H9 (cell line): ENCODE data around the gene ARHGAP24. TPM values are rescaled to one million over a fixed set of nuclear protein-coding genes. Genes with fewer than 3 reads are reported as not detected.

Source experiments
- DNase-seq: peaks from one replicate; pipeline ENCODE4 v3.0.0-alpha.2; 2017
- H2AFZ ChIP-seq: one replicate; pipeline ENCODE4 v1.6.1; 2013; ENCODE audit warnings: mild to moderate bottlenecking, low read length, control low read depth, moderate library complexity
- H2AK5ac ChIP-seq: 2 replicates; pipeline ENCODE4 v1.6.1; 2013; ENCODE audit warnings: low read length, control low read depth, mixed read lengths; ENCODE audit not compliant: insufficient read length
- H2BK120ac ChIP-seq: one replicate; pipeline ENCODE4 v1.6.1; 2013; ENCODE audit warnings: low read depth, mild to moderate bottlenecking, low read length, control low read depth, inconsistent platforms; ENCODE audit not compliant: poor library complexity, severe bottlenecking
- H2BK12ac ChIP-seq: 2 replicates; pipeline ENCODE4 v1.6.1; 2013; ENCODE audit warnings: low read length, control low read depth, mixed read lengths, low read depth; ENCODE audit not compliant: insufficient read length
- H2BK15ac ChIP-seq: 2 replicates; pipeline ENCODE4 v1.6.1; 2013; ENCODE audit warnings: low read depth, low read length, control low read depth
- H2BK20ac ChIP-seq: one replicate; pipeline ENCODE4 v1.6.1; 2013; ENCODE audit warnings: low read depth, mild to moderate bottlenecking, low read length, control low read depth, inconsistent platforms; ENCODE audit not compliant: poor library complexity, severe bottlenecking
- H2BK5ac ChIP-seq: 2 replicates; pipeline ENCODE4 v1.6.1; 2013; ENCODE audit warnings: low read length, control low read depth, mixed read lengths; ENCODE audit not compliant: insufficient read length
- H3K14ac ChIP-seq: 2 replicates; pipeline ENCODE4 v1.6.1; 2013; ENCODE audit warnings: low read length, control low read depth; ENCODE audit not compliant: insufficient read depth
- H3K18ac ChIP-seq: 2 replicates; pipeline ENCODE4 v1.6.1; 2013; ENCODE audit warnings: low read depth, mild to moderate bottlenecking, mixed read lengths, low read length, control low read depth; ENCODE audit not compliant: insufficient read length
- H3K23ac ChIP-seq: 2 replicates; pipeline ENCODE4 v1.6.1; 2013; ENCODE audit warnings: low read length, control low read depth, mixed read lengths, low read depth; ENCODE audit not compliant: insufficient read length
- H3K23me2 ChIP-seq: 2 replicates; pipeline ENCODE4 v1.6.1; 2013; ENCODE audit warnings: low read depth, mild to moderate bottlenecking, mixed read lengths, low read length, control low read depth; ENCODE audit not compliant: insufficient read length, poor library complexity, severe bottlenecking
- H3K27ac ChIP-seq: 2 replicates; pipeline ENCODE4 v1.5.1; 2013; ENCODE audit warnings: low read length, control low read depth, mixed read lengths, low read depth; ENCODE audit not compliant: insufficient read length
- H3K27me3 ChIP-seq: 2 replicates; pipeline ENCODE4 v1.6.1; 2013; ENCODE audit warnings: low read length, control low read depth, inconsistent platforms; ENCODE audit not compliant: insufficient read depth
- H3K4ac ChIP-seq: 2 replicates; pipeline ENCODE4 v1.6.1; 2013; ENCODE audit warnings: low read depth, mild to moderate bottlenecking, control low read depth, inconsistent platforms, low read length, moderate library complexity
- H3K4me1 ChIP-seq: 2 replicates; pipeline ENCODE4 v1.6.1; 2013; ENCODE audit warnings: low read length, control low read depth, inconsistent platforms; ENCODE audit not compliant: insufficient read depth
- H3K4me2 ChIP-seq: 2 replicates; pipeline ENCODE4 v1.6.1; 2013; ENCODE audit warnings: low read length, control low read depth, mixed read lengths; ENCODE audit not compliant: insufficient read length, insufficient read depth
- H3K56ac ChIP-seq: 2 replicates; pipeline ENCODE4 v1.6.1; 2013; ENCODE audit warnings: low read depth, mild to moderate bottlenecking, mixed read lengths, low read length, control low read depth; ENCODE audit not compliant: insufficient read length
- H3K79me1 ChIP-seq: 2 replicates; pipeline ENCODE4 v1.6.1; 2013; ENCODE audit warnings: low read depth, mild to moderate bottlenecking, moderate library complexity, low read length, control low read depth, inconsistent platforms; ENCODE audit not compliant: insufficient read depth, poor library complexity, severe bottlenecking
- H3K79me2 ChIP-seq: 2 replicates; pipeline ENCODE4 v1.6.1; 2013; ENCODE audit warnings: low read length, control low read depth, inconsistent platforms; ENCODE audit not compliant: insufficient read depth
- H3K9ac ChIP-seq: 2 replicates; pipeline ENCODE4 v1.6.1; 2013; ENCODE audit warnings: low read length, control low read depth, mixed read lengths; ENCODE audit not compliant: insufficient read length; ENCODE audit errors: extremely low read depth
- H3K9me3 ChIP-seq: one replicate; pipeline ENCODE4 v1.6.1; 2013; ENCODE audit warnings: low read depth, low read length, inconsistent platforms; ENCODE audit not compliant: control insufficient read depth
- H3T11ph ChIP-seq: one replicate; pipeline ENCODE4 v1.6.1; 2013; ENCODE audit warnings: mild to moderate bottlenecking, low read length, control low read depth, inconsistent platforms
- H4K20me1 ChIP-seq: one replicate; pipeline ENCODE4 v1.6.1; 2013; ENCODE audit not compliant: control insufficient read depth, insufficient read length, insufficient read depth
- H4K5ac ChIP-seq: 2 replicates; pipeline ENCODE4 v1.6.1; 2013; ENCODE audit warnings: low read depth, mild to moderate bottlenecking, mixed read lengths, low read length, control low read depth; ENCODE audit not compliant: insufficient read length
- H4K8ac ChIP-seq: replicated peaks from 2 replicates; pipeline ENCODE4 v1.6.1; 2013; ENCODE audit warnings: low read length, control low read depth, mixed read lengths, low read depth; ENCODE audit not compliant: insufficient read length
- H4K91ac ChIP-seq: 2 replicates; pipeline ENCODE4 v1.6.1; 2013; ENCODE audit warnings: low read depth, mild to moderate bottlenecking, moderate library complexity, mixed read lengths, low read length, control low read depth; ENCODE audit not compliant: insufficient read length
- H3K27ac Mint-ChIP-seq, 3 experiments: 2 replicates in 2 of 3; 3 replicates in 1 of 3; pipeline ENCODE4 v1.8.0; 2020 to 2021; ENCODE audit warnings: mixed read lengths in 3 of 3, mild to moderate bottlenecking in 1 of 3, moderate library complexity in 1 of 3
- H3K27me3 Mint-ChIP-seq: 2 replicates; pipeline ENCODE4 v1.8.0; 2021; ENCODE audit warnings: low read depth, mild to moderate bottlenecking, moderate library complexity, mixed read lengths
- H3K36me3 Mint-ChIP-seq, 3 experiments: 2 replicates in 2 of 3; 3 replicates in 1 of 3; pipeline ENCODE4 v1.8.0; 2020 to 2021; ENCODE audit warnings: low read depth in 3 of 3, mixed read lengths in 3 of 3; ENCODE audit not compliant: insufficient read depth in 1 of 3
- H3K4me1 Mint-ChIP-seq, 2 experiments: 2 replicates each; pipeline ENCODE4 v1.8.0; 2020; ENCODE audit warnings: mixed read lengths in 2 of 2
- H3K4me3 Mint-ChIP-seq, 2 experiments: 2 replicates in 1 of 2; 3 replicates in 1 of 2; pipeline ENCODE4 v1.8.0; 2020 to 2021; ENCODE audit warnings: mild to moderate bottlenecking in 2 of 2, mixed read lengths in 2 of 2, moderate library complexity in 1 of 2
- H3K9me3 Mint-ChIP-seq, 2 experiments: 2 replicates in 1 of 2; 3 replicates in 1 of 2; pipeline ENCODE4 v1.8.0; 2020; ENCODE audit warnings: mild to moderate bottlenecking in 2 of 2, mixed read lengths in 2 of 2, moderate library complexity in 1 of 2
- CTCF ChIP-seq: fragments of 200-600 bp; sonication (generic); conservative IDR thresholded peaks from 3 replicates; pipeline ENCODE4 v1.8.0; 2021; ENCODE audit warnings: antibody characterized with exemption, mild to moderate bottlenecking
- WGBS: extraction: QIAGEN DNeasy Blood & Tissue Kit; methylation state at CpG from one replicate; pipeline ENCODE4 v1.1.7; 2013; ENCODE audit warnings: missing lambda C conversion rate, low lambda C conversion rate, mixed read lengths; ENCODE audit not compliant: insufficient read length; ENCODE audit errors: extremely low coverage; 5-methylcytosine and 5-hydroxymethylcytosine counted together
- total RNA-seq: library from RNA; stranded (reverse); gene quantifications from 2 replicates; pipeline ENCODE4 v1.2.1, GENCODE V29; 2021

The ARHGAP24 gene
- total RNA-seq, 1 experiment from 2014 or later = 0.37 TPM

- Histone ChIP-seq H3K14ac (no peak overlapping the region), H3K9ac (no peak overlapping the region), H2BK5ac (no peak overlapping the region), H4K20me1 (no peaks in the 10 kb centered on the region), H3T11ph (no peak overlapping the region), H3K18ac (no peak overlapping the region), H3K79me2 (no peaks in the 10 kb centered on the region), H3K27me3 (no peaks in the 10 kb centered on the region), H3K79me1 (no peaks in the 10 kb centered on the region), H4K8ac (no peak overlapping the region), H3K4ac (no peak overlapping the region), H2BK20ac (no peak overlapping the region), H2AK5ac (no peak overlapping the region), H3K4me1 (peaks cover 10% of the 10 kb centered on the region; the same call in 1 of the 2 replicates), H4K5ac (no peak overlapping the region), H3K9me3 (no peaks in the 10 kb centered on the region), H2AFZ (no peak overlapping the region), H2BK15ac (no peak overlapping the region), H3K56ac (no peak overlapping the region), H2BK120ac (no peak overlapping the region), H2BK12ac (no peak overlapping the region), H3K23me2 (no peaks in the 10 kb centered on the region), H3K4me2 (no peak overlapping the region), H4K91ac (no peak overlapping the region), H3K23ac (no peak overlapping the region), H3K27ac (no peak overlapping the region)
- Mint-ChIP-seq H3K27ac (no peak overlapping the region), H3K36me3 (no peaks in the 10 kb centered on the region), H3K27me3 (no peaks in the 10 kb centered on the region), H3K4me3 (no peak overlapping the region), H3K4me1 (peaks cover 43 to 50% of the 10 kb centered on the region in 2 experiments), H3K9me3 (no peaks in the 10 kb centered on the region)
- DNase-seq = no peak
- no peak for TF ChIP-seq CTCF
- no CpG with 5 or more reads among the region's 3 CpGs for WGBS
These were observed 458.3 kb downstream of the ARHGAP24 start for GRCh38 chr4:85933291-85933640.
